Measurements from ENCODE around the gene CNTN3. TPM values are rescaled to one million over a fixed set of nuclear protein-coding genes. Genes with fewer than 3 reads are reported as not detected.

Gene CNTN3
- total and polyA plus RNA-seq, 2 of the 13 experiments (the other 11 are each of a cell fraction or from before 2014, with no cell fraction given) = not detected

DNA sequence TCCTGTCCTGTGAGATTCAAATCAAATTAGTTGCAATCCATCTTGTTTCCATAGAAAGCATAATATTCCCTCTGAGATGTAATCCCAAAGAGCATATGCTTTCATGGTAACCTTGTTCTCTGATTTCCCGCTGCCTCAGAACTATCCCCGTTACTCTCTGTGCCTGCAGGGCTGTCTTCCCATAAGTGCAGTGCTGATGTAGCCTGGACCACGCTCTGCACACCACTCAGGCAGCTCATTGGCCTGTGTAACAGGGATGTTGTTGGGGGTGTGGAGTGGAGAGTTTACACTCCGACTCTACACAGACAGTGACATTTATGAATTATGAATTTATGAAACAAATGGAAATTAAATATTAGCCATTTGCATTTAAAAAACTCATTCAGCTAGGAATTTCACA is 33.6 kb upstream of the CNTN3 start (continued):
- TF ChIP-seq MAF1 (CRISPR knock-in tag; IDR thresholded peaks at IDR 0.05; ENCODE audit: borderline replicate concordance) (no peak), ATF1 (CRISPR knock-in tag; IDR thresholded peaks at IDR 0.05) (no peak), KLF9 (CRISPR knock-in tag; IDR thresholded peaks at IDR 0.05; ENCODE audit: low read depth) (no peak), RXRA (CRISPR knock-in tag; IDR thresholded peaks at IDR 0.05) (no peak), GATAD1 (CRISPR knock-in tag; IDR thresholded peaks at IDR 0.05) (no peak), TAF1 (CRISPR knock-in tag; IDR thresholded peaks at IDR 0.05) (no peak), AKAP8 (CRISPR knock-in tag; IDR thresholded peaks at IDR 0.05) (no peak)
- TF ChIP-seq, protein P1, sequence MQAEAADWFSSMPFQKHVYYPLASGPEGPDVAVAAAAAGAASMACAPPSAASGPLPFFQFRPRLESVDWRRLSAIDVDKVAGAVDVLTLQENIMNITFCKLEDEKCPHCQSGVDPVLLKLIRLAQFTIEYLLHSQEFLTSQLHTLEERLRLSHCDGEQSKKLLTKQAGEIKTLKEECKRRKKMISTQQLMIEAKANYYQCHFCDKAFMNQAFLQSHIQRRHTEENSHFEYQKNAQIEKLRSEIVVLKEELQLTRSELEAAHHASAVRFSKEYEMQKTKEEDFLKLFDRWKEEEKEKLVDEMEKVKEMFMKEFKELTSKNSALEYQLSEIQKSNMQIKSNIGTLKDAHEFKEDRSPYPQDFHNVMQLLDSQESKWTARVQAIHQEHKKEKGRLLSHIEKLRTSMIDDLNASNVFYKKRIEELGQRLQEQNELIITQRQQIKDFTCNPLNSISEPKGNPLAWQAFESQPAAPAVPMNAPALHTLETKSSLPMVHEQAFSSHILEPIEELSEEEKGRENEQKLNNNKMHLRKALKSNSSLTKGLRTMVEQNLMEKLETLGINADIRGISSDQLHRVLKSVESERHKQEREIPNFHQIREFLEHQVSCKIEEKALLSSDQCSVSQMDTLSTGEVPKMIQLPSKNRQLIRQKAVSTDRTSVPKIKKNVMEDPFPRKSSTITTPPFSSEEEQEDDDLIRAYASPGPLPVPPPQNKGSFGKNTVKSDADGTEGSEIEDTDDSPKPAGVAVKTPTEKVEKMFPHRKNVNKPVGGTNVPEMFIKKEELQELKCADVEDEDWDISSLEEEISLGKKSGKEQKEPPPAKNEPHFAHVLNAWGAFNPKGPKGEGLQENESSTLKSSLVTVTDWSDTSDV (CRISPR knock-in tag; IDR thresholded peaks at IDR 0.05) = no peak
- TF ChIP-seq, protein P2, sequence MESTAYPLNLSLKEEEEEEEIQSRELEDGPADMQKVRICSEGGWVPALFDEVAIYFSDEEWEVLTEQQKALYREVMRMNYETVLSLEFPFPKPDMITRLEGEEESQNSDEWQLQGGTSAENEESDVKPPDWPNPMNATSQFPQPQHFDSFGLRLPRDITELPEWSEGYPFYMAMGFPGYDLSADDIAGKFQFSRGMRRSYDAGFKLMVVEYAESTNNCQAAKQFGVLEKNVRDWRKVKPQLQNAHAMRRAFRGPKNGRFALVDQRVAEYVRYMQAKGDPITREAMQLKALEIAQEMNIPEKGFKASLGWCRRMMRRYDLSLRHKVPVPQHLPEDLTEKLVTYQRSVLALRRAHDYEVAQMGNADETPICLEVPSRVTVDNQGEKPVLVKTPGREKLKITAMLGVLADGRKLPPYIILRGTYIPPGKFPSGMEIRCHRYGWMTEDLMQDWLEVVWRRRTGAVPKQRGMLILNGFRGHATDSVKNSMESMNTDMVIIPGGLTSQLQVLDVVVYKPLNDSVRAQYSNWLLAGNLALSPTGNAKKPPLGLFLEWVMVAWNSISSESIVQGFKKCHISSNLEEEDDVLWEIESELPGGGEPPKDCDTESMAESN (CRISPR knock-in tag; conservative IDR thresholded peaks at IDR 0.05) = no peak

DNA sequence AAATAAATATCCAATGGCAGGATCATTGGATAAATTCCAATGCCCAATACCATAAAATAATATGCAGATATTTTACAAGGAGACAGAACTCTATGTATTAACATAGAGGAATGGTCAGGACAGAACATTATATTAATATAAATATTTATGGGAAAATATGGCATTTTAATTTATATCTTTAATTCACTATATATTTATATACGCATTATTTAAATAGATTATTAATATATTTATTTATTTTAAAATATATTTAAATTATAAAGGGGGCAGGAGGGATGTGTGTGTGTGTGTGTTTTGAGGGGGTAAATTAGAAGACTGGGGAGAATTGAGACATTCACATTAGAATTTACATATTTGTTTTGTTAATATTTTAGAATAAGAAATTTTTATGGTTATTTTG is 31.6 kb upstream of the CNTN3 start:
- in situ Hi-C loops (cut with HindIII; ENCODE audit: extremely low pct_ligation_motif_present, low pct_unique_long_range_greater_than_20kb) (no loop called here), intact Hi-C loops (cut with micrococcal nuclease; ENCODE audit: unreplicated experiment) (no loop called here)
- DNase-seq (ENCODE audit: low spot score) (no peak), ATAC-seq (no peak), FAIRE-seq (no peak)
- no peak overlapping the region for H3K27ac ChIP-seq (ENCODE audit: extremely low read length, insufficient read depth, low read length)
- H3K9me3 ChIP-seq (ENCODE audit: low read length) = no peaks in the 10 kb centered on the region
- H3K27me3 ChIP-seq (ENCODE audit: control insufficient read depth in 1 of 2, insufficient read depth in 2 of 2, low read length in 2 of 2) = no peaks in the 10 kb centered on the region
- POLR2A ChIA-PET = no interaction called here
- 7% methylated on average over 1 of the region's 1 CpG for WGBS (ENCODE audit: low lambda C conversion rate)
- no peaks in the 10 kb centered on the region for H3K79me2 ChIP-seq (ENCODE audit: insufficient read depth, low read length)
- no peak overlapping the region for H3K4me2 ChIP-seq (ENCODE audit: low read depth, low read length)
- BruUV-seq (replicated peaks) = no TSS peak
- CTCF ChIA-PET (ENCODE audit: low intra/inter-chr PET ratio, low total read pairs) = no interaction called here
- H3K4me1 ChIP-seq (ENCODE audit: insufficient read depth, low read length) = no peaks in the 10 kb centered on the region
- no peaks in the 10 kb centered on the region for H4K20me1 ChIP-seq (ENCODE audit: insufficient read depth, low read length)
- H3K9ac ChIP-seq (ENCODE audit: insufficient read depth, low read depth, low read length) = no peak overlapping the region
- no peak overlapping the region for H3K4me3 ChIP-seq (replicated peaks in 1 of 3; ENCODE audit: insufficient read depth in 1 of 3, low read depth in 2 of 3, low read length in 3 of 3)
- no peak overlapping the region for H2AFZ ChIP-seq (ENCODE audit: low read length)
- H3K36me3 ChIP-seq (replicated peaks in 1 of 2; ENCODE audit: control insufficient read depth in 1 of 2, insufficient read depth in 2 of 2, low read length in 2 of 2) = no peaks in the 10 kb centered on the region
- TF ChIP-seq TP53 (CRISPR knock-in tag; conservative IDR thresholded peaks at IDR 0.05) (no peak), TOE1 (CRISPR knock-in tag; IDR thresholded peaks at IDR 0.05) (no peak), SRSF9 (IDR thresholded peaks at IDR 0.05; ENCODE audit: borderline replicate concordance, insufficient read depth, low read depth, low read length, poor library complexity, severe bottlenecking) (no peak), SIN3B (IDR thresholded peaks at IDR 0.05; ENCODE audit: low read length) (no peak), ZBTB38 (CRISPR knock-in tag; IDR thresholded peaks at IDR 0.05) (no peak), CHD2 (IDR thresholded peaks at IDR 0.05; ENCODE audit: low read depth, low read length) (no peak), ZFP82 (CRISPR knock-in tag; IDR thresholded peaks at IDR 0.05; ENCODE audit: borderline replicate concordance) (no peak), NR2F6 (IDR thresholded peaks at IDR 0.05) (no peak), NR2F6 (CRISPR knock-in tag; IDR thresholded peaks at IDR 0.05) (no peak)
- TF ChIP-seq, protein P3, sequence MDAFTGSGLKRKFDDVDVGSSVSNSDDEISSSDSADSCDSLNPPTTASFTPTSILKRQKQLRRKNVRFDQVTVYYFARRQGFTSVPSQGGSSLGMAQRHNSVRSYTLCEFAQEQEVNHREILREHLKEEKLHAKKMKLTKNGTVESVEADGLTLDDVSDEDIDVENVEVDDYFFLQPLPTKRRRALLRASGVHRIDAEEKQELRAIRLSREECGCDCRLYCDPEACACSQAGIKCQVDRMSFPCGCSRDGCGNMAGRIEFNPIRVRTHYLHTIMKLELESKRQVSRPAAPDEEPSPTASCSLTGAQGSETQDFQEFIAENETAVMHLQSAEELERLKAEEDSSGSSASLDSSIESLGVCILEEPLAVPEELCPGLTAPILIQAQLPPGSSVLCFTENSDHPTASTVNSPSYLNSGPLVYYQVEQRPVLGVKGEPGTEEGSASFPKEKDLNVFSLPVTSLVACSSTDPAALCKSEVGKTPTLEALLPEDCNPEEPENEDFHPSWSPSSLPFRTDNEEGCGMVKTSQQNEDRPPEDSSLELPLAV (CRISPR knock-in tag; conservative IDR thresholded peaks at IDR 0.05; ENCODE audit: low read depth) = no peak
- TF ChIP-seq, protein P4, sequence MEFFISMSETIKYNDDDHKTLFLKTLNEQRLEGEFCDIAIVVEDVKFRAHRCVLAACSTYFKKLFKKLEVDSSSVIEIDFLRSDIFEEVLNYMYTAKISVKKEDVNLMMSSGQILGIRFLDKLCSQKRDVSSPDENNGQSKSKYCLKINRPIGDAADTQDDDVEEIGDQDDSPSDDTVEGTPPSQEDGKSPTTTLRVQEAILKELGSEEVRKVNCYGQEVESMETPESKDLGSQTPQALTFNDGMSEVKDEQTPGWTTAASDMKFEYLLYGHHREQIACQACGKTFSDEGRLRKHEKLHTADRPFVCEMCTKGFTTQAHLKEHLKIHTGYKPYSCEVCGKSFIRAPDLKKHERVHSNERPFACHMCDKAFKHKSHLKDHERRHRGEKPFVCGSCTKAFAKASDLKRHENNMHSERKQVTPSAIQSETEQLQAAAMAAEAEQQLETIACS (CRISPR knock-in tag; IDR thresholded peaks at IDR 0.05) = no peak

All from HepG2 (cell line).